GM12878 (cell line): ENCODE data around the gene AKNA. TPM values are rescaled to one million over a fixed set of nuclear protein-coding genes. Genes with fewer than 3 reads are reported as not detected.

Experiments
- ATAC-seq: fragments of 200-7000 bp; cut with Tn5 transposase; 3 replicates; pipeline ENCODE4 v1.9.1; 2020; ENCODE audit warnings: mild to moderate bottlenecking, moderate library complexity
- BruUV-seq: library from RNA; stranded (reverse); fragments of 400-500 nt; replicated peaks from 2 replicates; lab custom pipeline; 2021; lab: Mats Ljungman, UMichigan
- CTCF ChIA-PET: fragments of 300-600 bp; sonication (Branson Sonifier 250); formaldehyde crosslinking; extraction: SDS; loops from one replicate; lab custom pipeline; 2021; ENCODE audit warnings: inconsistent platforms; lab: Yijun Ruan, JAX
- POLR2A ChIA-PET: fragments of 350-600 bp; formaldehyde crosslinking; extraction: SDS; loops from one replicate; lab custom pipeline; 2021; ENCODE audit warnings: inconsistent platforms; lab: Charles Lee
- RAD21 ChIA-PET: fragments of 300-600 bp; sonication (Branson Sonifier 250); formaldehyde crosslinking; loops from one replicate; lab custom pipeline; 2023; ENCODE audit warnings: antibody characterized with exemption; ENCODE audit not compliant: unreplicated experiment; lab: Charles Lee
- SMC1A ChIA-PET: fragments of 300-600 bp; sonication (Branson Sonifier 250); formaldehyde crosslinking; loops from one replicate; lab custom pipeline; 2023; ENCODE audit not compliant: unreplicated experiment, uncharacterized antibody; lab: Charles Lee
- DNase-seq: peaks from one replicate; pipeline ENCODE4 v3.0.0-alpha.2; 2011; ENCODE audit warnings: low read depth, low spot score
- FAIRE-seq: peaks from 3 replicates; lab custom pipeline; 2011; peaks lifted over from hg19 to GRCh38; lab: Jason Lieb, UNC
- H2AFZ ChIP-seq: 2 replicates; pipeline ENCODE4 v1.6.0; 2011; ENCODE audit warnings: low read depth, low read length, control low read depth; ENCODE audit not compliant: control insufficient read depth
- H3K27ac ChIP-seq: 2 replicates; pipeline ENCODE4 v1.5.1; 2011; ENCODE audit warnings: control low read depth; ENCODE audit not compliant: control insufficient read depth, insufficient read depth
- H3K27me3 ChIP-seq, 2 experiments: replicated peaks in 1 of 2; 2 replicates each; pipeline versions ENCODE4 v1.6.0 to v1.6.1; 2011; ENCODE audit warnings: low read length in 1 of 2; ENCODE audit not compliant: control insufficient read depth in 2 of 2, insufficient read depth in 2 of 2
- H3K36me3 ChIP-seq, 2 experiments: 2 replicates each; pipeline ENCODE4 v1.5.1; 2011; ENCODE audit warnings: low read length in 1 of 2; ENCODE audit not compliant: control insufficient read depth in 2 of 2, insufficient read depth in 2 of 2
- H3K4me1 ChIP-seq: 2 replicates; pipeline ENCODE4 v1.6.1; 2011; ENCODE audit warnings: mild to moderate bottlenecking, low read length, moderate library complexity, mixed read lengths; ENCODE audit not compliant: control insufficient read depth, insufficient read depth
- H3K4me2 ChIP-seq: 2 replicates; pipeline ENCODE4 v1.6.0; 2011; ENCODE audit warnings: control low read depth; ENCODE audit not compliant: control insufficient read depth, insufficient read depth
- H3K4me3 ChIP-seq: fragments of 200-600 bp; sonication (generic); 2 replicates; pipeline ENCODE4 v1.5.1; 2016
- H3K79me2 ChIP-seq: 2 replicates; pipeline ENCODE4 v1.6.0; 2011; ENCODE audit warnings: low read length; ENCODE audit not compliant: control insufficient read depth, insufficient read depth
- H3K9ac ChIP-seq: 2 replicates; pipeline ENCODE4 v1.8.0; 2011; ENCODE audit warnings: low read length, control low read depth, mixed read lengths; ENCODE audit not compliant: control insufficient read depth, insufficient read depth
- H3K9me3 ChIP-seq: replicated peaks from 3 replicates; pipeline ENCODE4 v1.5.1; 2011; ENCODE audit warnings: mild to moderate bottlenecking, low read length; ENCODE audit not compliant: control insufficient read depth, insufficient read depth
- H4K20me1 ChIP-seq: 2 replicates; pipeline ENCODE4 v1.6.0; 2011; ENCODE audit not compliant: control insufficient read depth, insufficient read depth
- ASH2L ChIP-seq: fragments of 300-600, 200-600 bp; sonication (generic); IDR thresholded peaks from 2 replicates; pipeline ENCODE4 v1.6.1; 2017; ENCODE audit warnings: low read depth, mild to moderate bottlenecking, borderline replicate concordance
- BACH1 ChIP-seq: fragments of 450-650 bp; IDR thresholded peaks from 2 replicates; pipeline ENCODE4 v1.6.1; 2017; ENCODE audit warnings: mild to moderate bottlenecking, borderline replicate concordance
- EED ChIP-seq: sonication (generic); IDR thresholded peaks from 2 replicates; pipeline ENCODE4 v1.6.1; 2016; ENCODE audit warnings: antibody characterized with exemption, low read depth
- GABPA ChIP-seq: IDR thresholded peaks from 2 replicates; pipeline ENCODE4 v1.6.1; 2014; ENCODE audit warnings: antibody characterized with exemption, low read depth, mild to moderate bottlenecking, inconsistent platforms
- HDAC6 ChIP-seq: fragments of 200-600 bp; sonication (generic); IDR thresholded peaks from one replicate; pipeline ENCODE4 v1.8.0; 2017; ENCODE audit warnings: antibody characterized with exemption; ENCODE audit not compliant: unreplicated experiment
- HSF1 ChIP-seq: fragments of 150-350 bp; IDR thresholded peaks from 2 replicates; pipeline ENCODE4 v1.6.1; 2014; ENCODE audit warnings: mild to moderate bottlenecking, low read depth, low read length
- MAX ChIP-seq: IDR thresholded peaks from 2 replicates; pipeline ENCODE4 v1.6.1; 2012; ENCODE audit warnings: low read depth, low read length, improper control_type of control experiment
- MEF2B ChIP-seq: fragments of 450-650 bp; IDR thresholded peaks from 2 replicates; pipeline ENCODE4 v1.6.1; 2018; ENCODE audit warnings: mild to moderate bottlenecking, moderate library complexity; ENCODE audit not compliant: partially characterized antibody, poor library complexity, severe bottlenecking
- MTA2 ChIP-seq: fragments of 450-650 bp; IDR thresholded peaks from 2 replicates; pipeline ENCODE4 v1.6.1; 2016; ENCODE audit warnings: low read depth, mild to moderate bottlenecking, moderate library complexity
- MYB ChIP-seq: fragments of 150-350 bp; IDR thresholded peaks from 2 replicates; pipeline ENCODE4 v1.6.1; 2014; ENCODE audit warnings: mild to moderate bottlenecking, low read depth, low read length, borderline replicate concordance
- NFIC ChIP-seq: IDR thresholded peaks from 2 replicates; pipeline ENCODE4 v1.6.1; 2012; ENCODE audit warnings: low read depth, mild to moderate bottlenecking, inconsistent platforms, low read length, moderate library complexity
- NR2F1 ChIP-seq: fragments of 450-650 bp; conservative IDR thresholded peaks from 2 replicates; pipeline ENCODE4 v1.6.1; 2017; ENCODE audit warnings: mild to moderate bottlenecking
- POLR2AphosphoS5 ChIP-seq: IDR thresholded peaks from 2 replicates; pipeline ENCODE4 v1.6.1; 2011; ENCODE audit warnings: mild to moderate bottlenecking, low read length, inconsistent platforms
- RUNX3 ChIP-seq: IDR thresholded peaks from 2 replicates; pipeline ENCODE4 v1.6.1; 2012; ENCODE audit warnings: low read length, inconsistent platforms
- SPI1 ChIP-seq: IDR thresholded peaks from 2 replicates; pipeline ENCODE4 v1.6.1; 2011; ENCODE audit warnings: low read depth, mild to moderate bottlenecking, low read length, moderate library complexity, borderline replicate concordance; ENCODE audit not compliant: insufficient read depth
- SRF ChIP-seq, 2 experiments: IDR thresholded peaks; 2 replicates each; pipeline ENCODE4 v1.6.1; 2011; ENCODE audit warnings: low read depth in 2 of 2, low read length in 2 of 2, mild to moderate bottlenecking in 1 of 2, moderate library complexity in 1 of 2
- SUPT20H ChIP-seq: IDR thresholded peaks from 2 replicates; pipeline ENCODE4 v1.6.1; 2011; ENCODE audit warnings: low read depth, mild to moderate bottlenecking, low read length, moderate library complexity, borderline replicate concordance; ENCODE audit not compliant: control insufficient read depth
- WGBS: methylation state at CpG from one replicate; pipeline ENCODE4 v1.1.6; 2016; ENCODE audit warnings: low lambda C conversion rate; ENCODE audit not compliant: insufficient replicate concordance, insufficient coverage; ENCODE audit errors: missing lambda C conversion rate; 5-methylcytosine and 5-hydroxymethylcytosine counted together
- in situ Hi-C: fragments of 300-500 bp; cut with MboI; formaldehyde crosslinking; loops from 9 replicates; pipeline ENCODE4 v1.14.3; 2018; ENCODE audit warnings: mixed read lengths
- intact Hi-C: fragments of 100-400 bp; cut with micrococcal nuclease; formaldehyde crosslinking; loops from one replicate; pipeline ENCODE4 v1.14.2; 2022; ENCODE audit not compliant: unreplicated experiment
- polyA plus RNA-seq, 11 experiments: library from polyadenylated mRNA; depleted of rRNA in 4 of 11; unstranded in 6 of 11; stranded (reverse) in 5 of 11; fragments of >200 nt; fragmentation: Nextera tagmentation in 4 of 11; fragmentation: Illumina TruSeq in 1 of 11; extraction: Ambion mirVana in 4 of 11; extraction: Trizol in 1 of 11; gene quantifications; 1 replicate in 1 of 11; 2 replicates in 10 of 11; pipeline versions ENCODE4 v1.2.1 to v1.2.3, GENCODE V29; 2011 to 2016; ENCODE audit warnings: inconsistent platforms in 2 of 11, missing spikeins in 2 of 11, low read depth in 1 of 11
- total RNA-seq, 4 experiments: library from RNA; depleted of rRNA in 3 of 4; stranded (reverse); fragments of >200 nt in 3 of 4; fragmentation: Illumina TruSeq in 1 of 4; extraction: Trizol in 1 of 4; gene quantifications; 2 replicates each; pipeline versions ENCODE4 v1.2.1 to v1.2.3, GENCODE V29; 2013 to 2021
- TF ChIP-seq, protein P1 (sequence below): fragments of 450-650 bp; formaldehyde crosslinking; IDR thresholded peaks from 2 replicates; pipeline ENCODE4 v1.4.0; 2020; ENCODE audit warnings: mild to moderate bottlenecking, moderate library complexity
- TF ChIP-seq, protein P2 (sequence below): IDR thresholded peaks from 2 replicates; pipeline ENCODE4 v1.6.1; 2012; ENCODE audit warnings: low read depth, low read length, improper control_type of control experiment

AKNA gene
- total and polyA plus RNA-seq, 10 of the 15 experiments (the other 5 are each of a cell fraction or from before 2014, with no cell fraction given): 1.6 to 132 (median 35.3) TPM

GRCh38 chr9:114324492-114324891, 63.3 kb downstream of the AKNA start:
- no peak for ATAC-seq
- no peak for TF ChIP-seq HSF1
- TF ChIP-seq POLR2AphosphoS5: no peak
- no peak for TF ChIP-seq EED
- TF ChIP-seq SRF (IDR thresholded peaks at IDR 0.05; ENCODE audit: low read depth in 2 of 2, low read length in 2 of 2): no peak
- no peak for TF ChIP-seq BACH1
- TF ChIP-seq ASH2L: no peak
- no peak for TF ChIP-seq MEF2B
- TF ChIP-seq HDAC6: no peak
- TF ChIP-seq GABPA: no peak
- no peak for TF ChIP-seq NFIC
- TF ChIP-seq SUPT20H: no peak
- no peak for TF ChIP-seq MYB
- TF ChIP-seq, protein P1, sequence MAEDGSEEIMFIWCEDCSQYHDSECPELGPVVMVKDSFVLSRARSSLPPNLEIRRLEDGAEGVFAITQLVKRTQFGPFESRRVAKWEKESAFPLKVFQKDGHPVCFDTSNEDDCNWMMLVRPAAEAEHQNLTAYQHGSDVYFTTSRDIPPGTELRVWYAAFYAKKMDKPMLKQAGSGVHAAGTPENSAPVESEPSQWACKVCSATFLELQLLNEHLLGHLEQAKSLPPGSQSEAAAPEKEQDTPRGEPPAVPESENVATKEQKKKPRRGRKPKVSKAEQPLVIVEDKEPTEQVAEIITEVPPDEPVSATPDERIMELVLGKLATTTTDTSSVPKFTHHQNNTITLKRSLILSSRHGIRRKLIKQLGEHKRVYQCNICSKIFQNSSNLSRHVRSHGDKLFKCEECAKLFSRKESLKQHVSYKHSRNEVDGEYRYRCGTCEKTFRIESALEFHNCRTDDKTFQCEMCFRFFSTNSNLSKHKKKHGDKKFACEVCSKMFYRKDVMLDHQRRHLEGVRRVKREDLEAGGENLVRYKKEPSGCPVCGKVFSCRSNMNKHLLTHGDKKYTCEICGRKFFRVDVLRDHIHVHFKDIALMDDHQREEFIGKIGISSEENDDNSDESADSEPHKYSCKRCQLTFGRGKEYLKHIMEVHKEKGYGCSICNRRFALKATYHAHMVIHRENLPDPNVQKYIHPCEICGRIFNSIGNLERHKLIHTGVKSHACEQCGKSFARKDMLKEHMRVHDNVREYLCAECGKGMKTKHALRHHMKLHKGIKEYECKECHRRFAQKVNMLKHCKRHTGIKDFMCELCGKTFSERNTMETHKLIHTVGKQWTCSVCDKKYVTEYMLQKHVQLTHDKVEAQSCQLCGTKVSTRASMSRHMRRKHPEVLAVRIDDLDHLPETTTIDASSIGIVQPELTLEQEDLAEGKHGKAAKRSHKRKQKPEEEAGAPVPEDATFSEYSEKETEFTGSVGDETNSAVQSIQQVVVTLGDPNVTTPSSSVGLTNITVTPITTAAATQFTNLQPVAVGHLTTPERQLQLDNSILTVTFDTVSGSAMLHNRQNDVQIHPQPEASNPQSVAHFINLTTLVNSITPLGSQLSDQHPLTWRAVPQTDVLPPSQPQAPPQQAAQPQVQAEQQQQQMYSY (CRISPR knock-in tag): no peak
- no peak for TF ChIP-seq MTA2
- no peak for TF ChIP-seq MAX
- no peak for TF ChIP-seq SPI1
- TF ChIP-seq, protein P2, sequence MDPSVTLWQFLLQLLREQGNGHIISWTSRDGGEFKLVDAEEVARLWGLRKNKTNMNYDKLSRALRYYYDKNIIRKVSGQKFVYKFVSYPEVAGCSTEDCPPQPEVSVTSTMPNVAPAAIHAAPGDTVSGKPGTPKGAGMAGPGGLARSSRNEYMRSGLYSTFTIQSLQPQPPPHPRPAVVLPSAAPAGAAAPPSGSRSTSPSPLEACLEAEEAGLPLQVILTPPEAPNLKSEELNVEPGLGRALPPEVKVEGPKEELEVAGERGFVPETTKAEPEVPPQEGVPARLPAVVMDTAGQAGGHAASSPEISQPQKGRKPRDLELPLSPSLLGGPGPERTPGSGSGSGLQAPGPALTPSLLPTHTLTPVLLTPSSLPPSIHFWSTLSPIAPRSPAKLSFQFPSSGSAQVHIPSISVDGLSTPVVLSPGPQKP: no peak
- TF ChIP-seq NR2F1: no peak
- no peak for TF ChIP-seq RUNX3
- Histone ChIP-seq H3K27me3 (no peaks in the 10 kb centered on the region), H3K36me3 (no peaks in the 10 kb centered on the region), H4K20me1 (no peaks in the 10 kb centered on the region), H3K9me3 (no peaks in the 10 kb centered on the region; the same call in 2 of the 3 replicates), H3K27ac (no peak overlapping the region), H3K4me3 (no peak overlapping the region), H2AFZ (no peak overlapping the region), H3K79me2 (no peaks in the 10 kb centered on the region), H3K9ac (no peak overlapping the region), H3K4me1 (no peaks in the 10 kb centered on the region), H3K4me2 (no peak overlapping the region)
- ChIA-PET CTCF (no interaction called here), SMC1A (no interaction called here), RAD21 (no interaction called here), POLR2A (no interaction called here)
- WGBS: 35% methylated on average over 8 of the region's 8 CpGs
- DNase-seq: no peak
- in situ Hi-C loops: no loop called here
- no peak for FAIRE-seq
- intact Hi-C loops: no loop called here
- BruUV-seq: no TSS peak
